ENCODE data around the gene KCNB1. TPM values are rescaled to one million over a fixed set of nuclear protein-coding genes. Genes with fewer than 3 reads are reported as not detected.

The KCNB1 gene
- total and polyA plus RNA-seq, 4 donors = under 0.01 to 3.4 (median 1.4) TPM

DNA sequence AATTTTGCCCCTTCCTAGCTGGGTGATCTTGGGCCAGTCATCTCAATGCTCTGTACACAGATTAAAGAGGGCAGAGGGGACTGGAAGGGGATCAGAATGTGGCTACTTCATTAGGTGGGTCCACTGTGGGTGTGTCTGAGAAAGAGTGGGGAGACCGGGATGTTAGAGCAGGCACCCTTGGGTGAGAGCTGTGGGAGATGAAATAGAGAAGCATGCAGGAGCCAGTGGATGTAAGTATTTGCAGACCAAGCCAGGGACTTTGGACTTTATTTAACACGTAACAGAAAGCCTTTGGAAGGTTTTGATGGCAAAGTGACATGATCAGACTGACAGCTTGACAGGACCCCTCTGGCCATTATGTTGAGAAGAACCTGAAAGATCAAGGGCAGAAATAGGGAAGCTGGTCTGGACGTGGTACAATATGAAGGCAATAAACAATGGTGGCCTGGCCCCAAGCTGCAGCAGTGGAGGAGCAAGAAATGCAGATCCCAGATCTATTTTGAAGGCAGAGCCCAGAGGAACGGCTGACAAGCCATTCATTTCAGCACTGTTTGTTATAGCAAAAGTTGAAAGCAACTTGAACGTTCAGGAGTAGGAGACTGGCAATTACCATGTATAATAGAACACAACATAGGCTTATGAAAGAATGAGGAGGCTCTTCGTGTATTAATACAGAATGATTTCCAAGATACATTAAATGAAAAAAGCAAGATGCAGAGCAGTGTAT, 122.1 kb downstream of the KCNB1 start:
- H3K27ac ChIP-seq (ENCODE audit: low read depth in 1 of 2, low read length in 2 of 2) = peak overlapping the region; percentile 76 to 79
- H3K4me1 ChIP-seq (ENCODE audit: control insufficient read depth in 4 of 4, insufficient read depth in 4 of 4, low read length in 3 of 4) = peaks cover 2 to 31% (median 22%) of the 10 kb centered on the region in 4 donors
- DNase-seq (ENCODE audit: low spot score) = no peak
- 27% methylated on average over 6 of the region's 6 CpGs for WGBS
- H3K9ac ChIP-seq (ENCODE audit: low read depth in 1 of 2, low read length in 2 of 2) = no peak overlapping the region
- H3K4me3 ChIP-seq (ENCODE audit: low read depth in 1 of 3, low read length in 3 of 3) = no peak overlapping the region
- no peaks in the 10 kb centered on the region for H3K9me3 ChIP-seq (ENCODE audit: control insufficient read depth in 4 of 4, low read length in 3 of 4)
- no peaks in the 10 kb centered on the region for H3K36me3 ChIP-seq (ENCODE audit: control insufficient read depth in 4 of 4, insufficient read depth in 3 of 4, low read depth in 1 of 4, low read length in 3 of 4)
- no peak for TF ChIP-seq EGR1 (IDR thresholded peaks at IDR 0.05; ENCODE audit: low read depth in 2 of 2)
- TF ChIP-seq, protein P1, sequence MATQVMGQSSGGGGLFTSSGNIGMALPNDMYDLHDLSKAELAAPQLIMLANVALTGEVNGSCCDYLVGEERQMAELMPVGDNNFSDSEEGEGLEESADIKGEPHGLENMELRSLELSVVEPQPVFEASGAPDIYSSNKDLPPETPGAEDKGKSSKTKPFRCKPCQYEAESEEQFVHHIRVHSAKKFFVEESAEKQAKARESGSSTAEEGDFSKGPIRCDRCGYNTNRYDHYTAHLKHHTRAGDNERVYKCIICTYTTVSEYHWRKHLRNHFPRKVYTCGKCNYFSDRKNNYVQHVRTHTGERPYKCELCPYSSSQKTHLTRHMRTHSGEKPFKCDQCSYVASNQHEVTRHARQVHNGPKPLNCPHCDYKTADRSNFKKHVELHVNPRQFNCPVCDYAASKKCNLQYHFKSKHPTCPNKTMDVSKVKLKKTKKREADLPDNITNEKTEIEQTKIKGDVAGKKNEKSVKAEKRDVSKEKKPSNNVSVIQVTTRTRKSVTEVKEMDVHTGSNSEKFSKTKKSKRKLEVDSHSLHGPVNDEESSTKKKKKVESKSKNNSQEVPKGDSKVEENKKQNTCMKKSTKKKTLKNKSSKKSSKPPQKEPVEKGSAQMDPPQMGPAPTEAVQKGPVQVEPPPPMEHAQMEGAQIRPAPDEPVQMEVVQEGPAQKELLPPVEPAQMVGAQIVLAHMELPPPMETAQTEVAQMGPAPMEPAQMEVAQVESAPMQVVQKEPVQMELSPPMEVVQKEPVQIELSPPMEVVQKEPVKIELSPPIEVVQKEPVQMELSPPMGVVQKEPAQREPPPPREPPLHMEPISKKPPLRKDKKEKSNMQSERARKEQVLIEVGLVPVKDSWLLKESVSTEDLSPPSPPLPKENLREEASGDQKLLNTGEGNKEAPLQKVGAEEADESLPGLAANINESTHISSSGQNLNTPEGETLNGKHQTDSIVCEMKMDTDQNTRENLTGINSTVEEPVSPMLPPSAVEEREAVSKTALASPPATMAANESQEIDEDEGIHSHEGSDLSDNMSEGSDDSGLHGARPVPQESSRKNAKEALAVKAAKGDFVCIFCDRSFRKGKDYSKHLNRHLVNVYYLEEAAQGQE (IDR thresholded peaks at IDR 0.05) = peak; percentile 71
- no peak for TF ChIP-seq NR2F2 (IDR thresholded peaks at IDR 0.05)
- peak in 1 of 2 donors; percentile 9 for TF ChIP-seq RAD21 (IDR thresholded peaks at IDR 0.05)
- TF ChIP-seq ZBTB33 (IDR thresholded peaks at IDR 0.05) = no peak
- TF ChIP-seq MAX (IDR thresholded peaks at IDR 0.05) = no peak
- TF ChIP-seq HNF4G (IDR thresholded peaks at IDR 0.05) = peak; percentile 79
- TF ChIP-seq ATF3 (IDR thresholded peaks at IDR 0.05) = no peak
- TF ChIP-seq GABPA (IDR thresholded peaks at IDR 0.05 in 1 of 2, conservative IDR thresholded peaks at IDR 0.05 in 1 of 2) = no peak
- TF ChIP-seq HNF4A (conservative IDR thresholded peaks at IDR 0.05) = peak; percentile 86 to 92
- TF ChIP-seq FOXA1 (IDR thresholded peaks at IDR 0.05) = no peak
- TF ChIP-seq SP1 (IDR thresholded peaks at IDR 0.05) = peak; percentile 93
- no peak for TF ChIP-seq TAF1 (conservative IDR thresholded peaks at IDR 0.05)
- TF ChIP-seq FOXA2 (IDR thresholded peaks at IDR 0.05) = no peak
- no peak for TF ChIP-seq CTCF (IDR thresholded peaks at IDR 0.05; ENCODE audit: low read depth, low read length, missing input control)
- TF ChIP-seq YY1 (IDR thresholded peaks at IDR 0.05) = peak; percentile 53
- peak in 1 of 2 donors; percentile 18 for TF ChIP-seq JUND (IDR thresholded peaks at IDR 0.05)
- TF ChIP-seq RXRA (IDR thresholded peaks at IDR 0.05) = peak in 1 of 2 donors; percentile 43
- H3K27me3 ChIP-seq (ENCODE audit: control insufficient read depth in 4 of 4, insufficient read depth in 4 of 4, low read length in 3 of 4) = no peaks in the 10 kb centered on the region
